HL-60 (cell line): ENCODE data around the gene ERO1A.

Experiments used
- GABPA ChIP-seq: IDR thresholded peaks from 2 replicates; pipeline ENCODE4 v1.6.1; 2012; ENCODE audit warnings: low read depth
- POLR2AphosphoS5 ChIP-seq: IDR thresholded peaks from 2 replicates; pipeline ENCODE4 v1.6.1; 2012; ENCODE audit warnings: low read depth
- SPI1 ChIP-seq: IDR thresholded peaks from 2 replicates; pipeline ENCODE4 v1.6.1; 2012; ENCODE audit warnings: low read depth, mild to moderate bottlenecking, borderline replicate concordance
- TF ChIP-seq, protein P1 (sequence below): IDR thresholded peaks from one replicate; pipeline ENCODE4 v1.5.1; 2011; ENCODE audit warnings: low read length, control low read depth, inconsistent platforms; ENCODE audit not compliant: insufficient read depth
- TF ChIP-seq, protein P2 (sequence below): IDR thresholded peaks from 2 replicates; pipeline ENCODE4 v1.6.1; 2012; ENCODE audit warnings: low read depth; ENCODE audit not compliant: insufficient replicate concordance

DNA sequence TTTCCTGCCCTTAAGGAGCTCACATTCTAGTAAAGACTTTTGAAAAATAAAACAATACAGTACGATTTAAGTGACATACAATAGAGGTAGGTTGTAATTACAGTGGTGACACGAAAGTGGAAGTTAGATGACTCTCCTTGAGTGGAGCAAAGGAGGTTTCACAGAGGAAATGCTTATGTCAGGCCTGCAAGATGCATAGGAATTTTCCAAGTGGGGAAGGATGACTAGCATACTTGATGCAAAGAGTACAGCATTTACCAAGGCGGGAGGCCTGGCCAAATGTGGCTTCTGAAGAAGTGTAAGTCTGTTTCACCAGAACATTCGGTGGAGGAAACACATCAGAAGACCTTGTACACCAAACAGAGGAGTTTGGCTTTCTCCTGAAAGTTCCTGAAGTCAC, 55.2 kb downstream of the ERO1A start:
- TF ChIP-seq, protein P1, sequence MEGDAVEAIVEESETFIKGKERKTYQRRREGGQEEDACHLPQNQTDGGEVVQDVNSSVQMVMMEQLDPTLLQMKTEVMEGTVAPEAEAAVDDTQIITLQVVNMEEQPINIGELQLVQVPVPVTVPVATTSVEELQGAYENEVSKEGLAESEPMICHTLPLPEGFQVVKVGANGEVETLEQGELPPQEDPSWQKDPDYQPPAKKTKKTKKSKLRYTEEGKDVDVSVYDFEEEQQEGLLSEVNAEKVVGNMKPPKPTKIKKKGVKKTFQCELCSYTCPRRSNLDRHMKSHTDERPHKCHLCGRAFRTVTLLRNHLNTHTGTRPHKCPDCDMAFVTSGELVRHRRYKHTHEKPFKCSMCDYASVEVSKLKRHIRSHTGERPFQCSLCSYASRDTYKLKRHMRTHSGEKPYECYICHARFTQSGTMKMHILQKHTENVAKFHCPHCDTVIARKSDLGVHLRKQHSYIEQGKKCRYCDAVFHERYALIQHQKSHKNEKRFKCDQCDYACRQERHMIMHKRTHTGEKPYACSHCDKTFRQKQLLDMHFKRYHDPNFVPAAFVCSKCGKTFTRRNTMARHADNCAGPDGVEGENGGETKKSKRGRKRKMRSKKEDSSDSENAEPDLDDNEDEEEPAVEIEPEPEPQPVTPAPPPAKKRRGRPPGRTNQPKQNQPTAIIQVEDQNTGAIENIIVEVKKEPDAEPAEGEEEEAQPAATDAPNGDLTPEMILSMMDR = no peak
- TF ChIP-seq, protein P2, sequence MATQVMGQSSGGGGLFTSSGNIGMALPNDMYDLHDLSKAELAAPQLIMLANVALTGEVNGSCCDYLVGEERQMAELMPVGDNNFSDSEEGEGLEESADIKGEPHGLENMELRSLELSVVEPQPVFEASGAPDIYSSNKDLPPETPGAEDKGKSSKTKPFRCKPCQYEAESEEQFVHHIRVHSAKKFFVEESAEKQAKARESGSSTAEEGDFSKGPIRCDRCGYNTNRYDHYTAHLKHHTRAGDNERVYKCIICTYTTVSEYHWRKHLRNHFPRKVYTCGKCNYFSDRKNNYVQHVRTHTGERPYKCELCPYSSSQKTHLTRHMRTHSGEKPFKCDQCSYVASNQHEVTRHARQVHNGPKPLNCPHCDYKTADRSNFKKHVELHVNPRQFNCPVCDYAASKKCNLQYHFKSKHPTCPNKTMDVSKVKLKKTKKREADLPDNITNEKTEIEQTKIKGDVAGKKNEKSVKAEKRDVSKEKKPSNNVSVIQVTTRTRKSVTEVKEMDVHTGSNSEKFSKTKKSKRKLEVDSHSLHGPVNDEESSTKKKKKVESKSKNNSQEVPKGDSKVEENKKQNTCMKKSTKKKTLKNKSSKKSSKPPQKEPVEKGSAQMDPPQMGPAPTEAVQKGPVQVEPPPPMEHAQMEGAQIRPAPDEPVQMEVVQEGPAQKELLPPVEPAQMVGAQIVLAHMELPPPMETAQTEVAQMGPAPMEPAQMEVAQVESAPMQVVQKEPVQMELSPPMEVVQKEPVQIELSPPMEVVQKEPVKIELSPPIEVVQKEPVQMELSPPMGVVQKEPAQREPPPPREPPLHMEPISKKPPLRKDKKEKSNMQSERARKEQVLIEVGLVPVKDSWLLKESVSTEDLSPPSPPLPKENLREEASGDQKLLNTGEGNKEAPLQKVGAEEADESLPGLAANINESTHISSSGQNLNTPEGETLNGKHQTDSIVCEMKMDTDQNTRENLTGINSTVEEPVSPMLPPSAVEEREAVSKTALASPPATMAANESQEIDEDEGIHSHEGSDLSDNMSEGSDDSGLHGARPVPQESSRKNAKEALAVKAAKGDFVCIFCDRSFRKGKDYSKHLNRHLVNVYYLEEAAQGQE = no peak
- TF ChIP-seq SPI1 = no peak
- TF ChIP-seq GABPA = no peak
- no peak for TF ChIP-seq POLR2AphosphoS5
